Fibroblast of the aortic adventitia (primary cell): Measurements from ENCODE around the gene ADH6. TPM values are rescaled to one million over a fixed set of nuclear protein-coding genes. Genes with fewer than 3 reads are reported as not detected.

Experiments
- DNase-seq: peaks from one replicate; pipeline ENCODE4 v3.0.0-alpha.2; 2010; ENCODE audit warnings: low read depth
- H3K4me3 ChIP-seq: 2 replicates; pipeline ENCODE4 v1.5.1; 2011; ENCODE audit warnings: low read depth, mild to moderate bottlenecking, control low read depth, low read length, moderate library complexity
- total RNA-seq: library from RNA; depleted of rRNA; stranded (reverse); fragments of >200 nt; gene quantifications from 2 replicates; pipeline ENCODE4 v1.2.3, GENCODE V29; 2012; ENCODE audit warnings: low replicate concordance
- TF ChIP-seq, protein P1 (sequence below): IDR thresholded peaks from 2 replicates; pipeline ENCODE4 v1.5.1; 2011; ENCODE audit warnings: mild to moderate bottlenecking, low read length, control low read depth, inconsistent platforms; ENCODE audit not compliant: insufficient read depth

ADH6 gene
- total RNA-seq, 1 donor, result 0.36 TPM

- H3K4me3 ChIP-seq, result no peak overlapping the region
- DNase-seq, result no peak
- TF ChIP-seq, protein P1, sequence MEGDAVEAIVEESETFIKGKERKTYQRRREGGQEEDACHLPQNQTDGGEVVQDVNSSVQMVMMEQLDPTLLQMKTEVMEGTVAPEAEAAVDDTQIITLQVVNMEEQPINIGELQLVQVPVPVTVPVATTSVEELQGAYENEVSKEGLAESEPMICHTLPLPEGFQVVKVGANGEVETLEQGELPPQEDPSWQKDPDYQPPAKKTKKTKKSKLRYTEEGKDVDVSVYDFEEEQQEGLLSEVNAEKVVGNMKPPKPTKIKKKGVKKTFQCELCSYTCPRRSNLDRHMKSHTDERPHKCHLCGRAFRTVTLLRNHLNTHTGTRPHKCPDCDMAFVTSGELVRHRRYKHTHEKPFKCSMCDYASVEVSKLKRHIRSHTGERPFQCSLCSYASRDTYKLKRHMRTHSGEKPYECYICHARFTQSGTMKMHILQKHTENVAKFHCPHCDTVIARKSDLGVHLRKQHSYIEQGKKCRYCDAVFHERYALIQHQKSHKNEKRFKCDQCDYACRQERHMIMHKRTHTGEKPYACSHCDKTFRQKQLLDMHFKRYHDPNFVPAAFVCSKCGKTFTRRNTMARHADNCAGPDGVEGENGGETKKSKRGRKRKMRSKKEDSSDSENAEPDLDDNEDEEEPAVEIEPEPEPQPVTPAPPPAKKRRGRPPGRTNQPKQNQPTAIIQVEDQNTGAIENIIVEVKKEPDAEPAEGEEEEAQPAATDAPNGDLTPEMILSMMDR, result no peak
Observed at GRCh38 chr4:99166544-99166943, 52.5 kb downstream of the ADH6 start.

DNA sequence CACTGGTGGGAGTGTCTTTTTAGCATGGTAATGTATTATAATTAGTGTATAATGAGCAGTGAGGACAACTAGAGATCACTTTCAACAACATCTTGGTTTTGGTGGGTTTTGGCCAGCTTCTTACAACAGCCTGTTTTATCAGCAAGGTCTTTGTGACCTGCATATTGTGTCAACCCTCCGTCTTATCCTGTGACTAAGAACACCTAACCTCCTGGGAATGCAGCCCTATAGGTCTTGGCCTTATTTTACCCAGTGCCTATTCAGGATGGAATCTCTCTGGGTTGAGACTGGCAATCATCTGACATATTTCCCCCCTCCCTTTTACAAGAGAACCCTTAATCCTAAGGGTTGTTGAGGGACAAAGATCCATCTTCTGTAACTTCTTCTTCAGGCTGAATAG, 53.1 kb downstream of the ADH6 start:
- TF ChIP-seq, protein P1, result no peak
- no peak overlapping the region for H3K4me3 ChIP-seq
- DNase-seq, result peak; percentile 37

- no peak for DNase-seq
- TF ChIP-seq, protein P1, result no peak
- H3K4me3 ChIP-seq, result no peak overlapping the region
Observed at GRCh38 chr4:99161373-99162099, 57.5 kb downstream of the ADH6 start.

DNA sequence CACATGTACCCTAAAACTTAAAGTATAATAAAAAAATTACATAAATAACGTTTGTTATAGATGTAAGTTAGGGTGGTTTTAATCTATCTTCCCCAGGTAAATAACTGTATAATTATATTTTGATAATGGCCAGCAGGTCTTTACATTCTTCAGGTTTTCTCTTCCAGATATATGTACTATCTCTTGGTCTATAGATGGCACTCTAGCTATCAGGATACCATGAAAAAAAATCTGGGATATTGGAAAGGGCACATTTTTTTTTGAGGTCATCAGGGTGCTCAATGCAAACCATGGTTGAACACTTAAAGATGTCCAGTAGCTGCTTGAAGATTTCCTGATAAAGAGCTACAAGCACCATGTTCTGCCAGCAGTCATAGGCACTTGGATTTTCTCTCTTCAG, 59.3 kb downstream of the ADH6 start:
- H3K4me3 ChIP-seq, result no peak overlapping the region
- peak; percentile 23 for DNase-seq
- TF ChIP-seq, protein P1, result no peak

GRCh38 chr4:99157478-99157935, 61.5 kb downstream of the ADH6 start:
- TF ChIP-seq, protein P1, result no peak
- DNase-seq, result no peak
- no peak overlapping the region for H3K4me3 ChIP-seq

- DNase-seq, result no peak
- TF ChIP-seq, protein P1, result no peak
- no peak overlapping the region for H3K4me3 ChIP-seq
Observed at GRCh38 chr4:99156992-99157391, 62.1 kb downstream of the ADH6 start.
